ENCODE measurements around the gene SREK1.

DNA sequence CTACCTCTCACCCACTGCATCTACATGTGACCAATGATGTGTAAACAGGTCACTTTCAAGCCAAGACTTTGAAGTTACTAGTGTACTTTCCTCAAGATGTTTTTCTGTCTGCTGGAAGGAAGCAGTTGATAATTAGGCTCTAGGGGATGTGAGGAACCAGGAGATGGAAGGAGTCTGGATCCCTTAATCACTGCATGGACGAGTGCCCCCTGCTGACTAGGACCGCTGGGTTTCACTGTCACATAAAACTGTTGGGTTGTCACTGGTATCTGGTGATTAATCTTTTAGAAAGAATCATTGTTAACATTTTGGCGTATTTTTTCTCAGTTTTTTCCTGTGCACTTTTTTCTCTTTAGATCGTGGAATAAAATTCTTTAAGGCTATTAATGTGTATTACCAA is 79.5 kb downstream of the SREK1 start:
- TF ChIP-seq, protein P1, sequence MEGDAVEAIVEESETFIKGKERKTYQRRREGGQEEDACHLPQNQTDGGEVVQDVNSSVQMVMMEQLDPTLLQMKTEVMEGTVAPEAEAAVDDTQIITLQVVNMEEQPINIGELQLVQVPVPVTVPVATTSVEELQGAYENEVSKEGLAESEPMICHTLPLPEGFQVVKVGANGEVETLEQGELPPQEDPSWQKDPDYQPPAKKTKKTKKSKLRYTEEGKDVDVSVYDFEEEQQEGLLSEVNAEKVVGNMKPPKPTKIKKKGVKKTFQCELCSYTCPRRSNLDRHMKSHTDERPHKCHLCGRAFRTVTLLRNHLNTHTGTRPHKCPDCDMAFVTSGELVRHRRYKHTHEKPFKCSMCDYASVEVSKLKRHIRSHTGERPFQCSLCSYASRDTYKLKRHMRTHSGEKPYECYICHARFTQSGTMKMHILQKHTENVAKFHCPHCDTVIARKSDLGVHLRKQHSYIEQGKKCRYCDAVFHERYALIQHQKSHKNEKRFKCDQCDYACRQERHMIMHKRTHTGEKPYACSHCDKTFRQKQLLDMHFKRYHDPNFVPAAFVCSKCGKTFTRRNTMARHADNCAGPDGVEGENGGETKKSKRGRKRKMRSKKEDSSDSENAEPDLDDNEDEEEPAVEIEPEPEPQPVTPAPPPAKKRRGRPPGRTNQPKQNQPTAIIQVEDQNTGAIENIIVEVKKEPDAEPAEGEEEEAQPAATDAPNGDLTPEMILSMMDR (conservative IDR thresholded peaks at IDR 0.05 in 1 of 2, IDR thresholded peaks at IDR 0.05 in 1 of 2; ENCODE audit: low read depth in 1 of 2, low read length in 2 of 2), result peak; percentile 37 to 55
- no peak for TF ChIP-seq EZH2 (IDR thresholded peaks at IDR 0.05; ENCODE audit: low read length, missing control alignments)

Data from fibroblast of lung (primary cell).